ENCODE data around the gene C7orf33. TPM values are rescaled to one million over a fixed set of nuclear protein-coding genes. Genes with fewer than 3 reads are reported as not detected.

C7orf33 gene
- total and polyA plus RNA-seq, 2 of the 8 experiments (the other 6 are each of a cell fraction or from before 2014, with no cell fraction given): not detected

DNA sequence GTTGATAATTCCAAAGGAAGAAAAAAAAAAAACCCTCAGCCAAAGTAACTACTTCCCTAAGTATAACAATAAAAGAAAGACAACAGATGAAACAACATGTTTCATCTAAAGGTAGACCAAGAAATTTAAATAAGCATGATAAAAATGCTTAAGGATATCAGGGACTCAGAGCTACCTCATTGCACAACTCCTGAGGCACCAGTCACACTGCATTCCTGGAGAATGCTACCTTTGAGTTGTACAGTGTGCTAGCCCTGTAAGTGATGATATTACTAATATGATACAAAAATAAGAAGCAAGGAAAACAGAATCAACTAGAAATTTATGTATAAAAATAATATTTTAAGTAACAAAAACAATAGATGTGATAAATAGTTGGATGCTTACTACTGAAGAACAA, 29.5 kb upstream of the C7orf33 start:
- no peak overlapping the region for H4K5ac ChIP-seq (ENCODE audit: insufficient read length, low read depth, low read length)
- no peaks in the 10 kb centered on the region for H3K79me1 ChIP-seq (ENCODE audit: low read depth, low read length)
- no peaks in the 10 kb centered on the region for H3K27me3 ChIP-seq (replicated peaks in 1 of 4; ENCODE audit: control insufficient read depth in 3 of 4, extremely low read depth in 1 of 4, insufficient read depth in 3 of 4, low read length in 3 of 4)
- H2AFZ ChIP-seq (ENCODE audit: low read length): no peak overlapping the region
- H2BK15ac ChIP-seq (ENCODE audit: low read length): no peak overlapping the region
- no peak overlapping the region for H3K27ac ChIP-seq (ENCODE audit: low read depth, low read length)
- POLR2A ChIA-PET (ENCODE audit: partially characterized antibody): no interaction called here
- H3K56ac ChIP-seq (replicated peaks; ENCODE audit: insufficient read length, low read depth, low read length): no peak overlapping the region
- no peaks in the 10 kb centered on the region for H3K36me3 ChIP-seq (ENCODE audit: control insufficient read depth in 2 of 4, insufficient read depth in 4 of 4, low read length in 3 of 4)
- no peak overlapping the region for H2AK5ac ChIP-seq (ENCODE audit: low read depth, low read length)
- H3K9ac ChIP-seq (replicated peaks in 1 of 4; ENCODE audit: extremely low read depth in 1 of 4, low read depth in 3 of 4, low read length in 3 of 4): no peak overlapping the region
- no peaks in the 10 kb centered on the region; a peak in 1 of 7 replicates for H3K4me1 ChIP-seq (replicated peaks in 1 of 4; ENCODE audit: control insufficient read depth in 3 of 4, insufficient read depth in 4 of 4, low read length in 3 of 4)
- 0 out of 2 replicates have a peak, but pooled peaks cover 2% of the 10 kb centered on the region for H3K23me2 ChIP-seq (ENCODE audit: low read depth, low read length)
- H2BK12ac ChIP-seq (ENCODE audit: low read depth, low read length): no peak overlapping the region
- H4K91ac ChIP-seq (replicated peaks; ENCODE audit: insufficient read length, low read length): no peak overlapping the region
- H4K8ac ChIP-seq (ENCODE audit: extremely low read depth, insufficient read depth, low read length): no peak overlapping the region
- H3K79me2 ChIP-seq (ENCODE audit: control insufficient read depth in 1 of 2, insufficient read depth in 2 of 2, low read length in 2 of 2): no peaks in the 10 kb centered on the region
- no peak overlapping the region for H3K23ac ChIP-seq (ENCODE audit: insufficient read length)
- H2BK5ac ChIP-seq (ENCODE audit: low read depth, low read length): no peak overlapping the region
- no peak for DNase-seq (ENCODE audit: low read depth in 1 of 2, low spot score in 2 of 2)
- CTCF ChIA-PET (ENCODE audit: partially characterized antibody): interaction anchor here (0.6 to 2.3 kb wide), 4 partner anchors 9 to 472 kb away, joined by 3 to 6 read pairs (median 5); no protein-coding TSS in a partner anchor
- H3K18ac ChIP-seq (ENCODE audit: extremely low read depth, low read length): no peak overlapping the region
- H3K9me3 ChIP-seq (ENCODE audit: insufficient read depth in 2 of 2, low read depth in 1 of 2, low read length in 1 of 2): peaks cover 0 to 1% of the 10 kb centered on the region in 2 experiments; a peak in 1 of 4 replicates
- no peak for FAIRE-seq
- H3K14ac ChIP-seq (ENCODE audit: insufficient read length): no peak overlapping the region
- no peaks in the 10 kb centered on the region for H4K20me1 ChIP-seq (replicated peaks in 1 of 2; ENCODE audit: control insufficient read depth in 1 of 2, insufficient read depth in 2 of 2, low read length in 2 of 2)
- no peak overlapping the region for H3K4ac ChIP-seq (replicated peaks; ENCODE audit: insufficient read length, low read depth, low read length)
- H3K4me2 ChIP-seq (ENCODE audit: insufficient read depth in 1 of 2, low read depth in 2 of 2, low read length in 2 of 2): no peak overlapping the region
- no peak overlapping the region for H2BK120ac ChIP-seq (replicated peaks; ENCODE audit: low read depth, low read length)
- no peak overlapping the region for H3K4me3 ChIP-seq (ENCODE audit: extremely low read depth in 1 of 4, insufficient read depth in 2 of 4, low read depth in 3 of 4, low read length in 4 of 4)
- no peak overlapping the region for H2BK20ac ChIP-seq (ENCODE audit: low read length)
- TF ChIP-seq, protein P1, sequence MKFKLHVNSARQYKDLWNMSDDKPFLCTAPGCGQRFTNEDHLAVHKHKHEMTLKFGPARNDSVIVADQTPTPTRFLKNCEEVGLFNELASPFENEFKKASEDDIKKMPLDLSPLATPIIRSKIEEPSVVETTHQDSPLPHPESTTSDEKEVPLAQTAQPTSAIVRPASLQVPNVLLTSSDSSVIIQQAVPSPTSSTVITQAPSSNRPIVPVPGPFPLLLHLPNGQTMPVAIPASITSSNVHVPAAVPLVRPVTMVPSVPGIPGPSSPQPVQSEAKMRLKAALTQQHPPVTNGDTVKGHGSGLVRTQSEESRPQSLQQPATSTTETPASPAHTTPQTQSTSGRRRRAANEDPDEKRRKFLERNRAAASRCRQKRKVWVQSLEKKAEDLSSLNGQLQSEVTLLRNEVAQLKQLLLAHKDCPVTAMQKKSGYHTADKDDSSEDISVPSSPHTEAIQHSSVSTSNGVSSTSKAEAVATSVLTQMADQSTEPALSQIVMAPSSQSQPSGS (IDR thresholded peaks at IDR 0.05; ENCODE audit: low read length): no peak
- TF ChIP-seq CBX8 (IDR thresholded peaks at IDR 0.05; ENCODE audit: borderline replicate concordance, low read depth, low read length): no peak
- no peak for TF ChIP-seq EZH2 (IDR thresholded peaks at IDR 0.05; ENCODE audit: low read depth, low read length, severe bottlenecking)
- TF ChIP-seq YY1 (IDR thresholded peaks at IDR 0.05; ENCODE audit: low read depth, low read length): no peak
- no peak for TF ChIP-seq EP300 (IDR thresholded peaks at IDR 0.05; ENCODE audit: borderline replicate concordance in 1 of 2, low read depth in 2 of 2, low read length in 2 of 2)
- no peak for TF ChIP-seq JUN (IDR thresholded peaks at IDR 0.05; ENCODE audit: low read depth, low read length)
- no peak for TF ChIP-seq TAF1 (IDR thresholded peaks at IDR 0.05; ENCODE audit: low read depth, low read length)
- no peak for TF ChIP-seq CHD2 (IDR thresholded peaks at IDR 0.05; ENCODE audit: low read length)
- TF ChIP-seq SIX5 (IDR thresholded peaks at IDR 0.05; ENCODE audit: low read depth, low read length): no peak
- TF ChIP-seq CEBPB (IDR thresholded peaks at IDR 0.05; ENCODE audit: low read depth, low read length): no peak
- TF ChIP-seq NRF1 (IDR thresholded peaks at IDR 0.05; ENCODE audit: low read depth, low read length): no peak
- TF ChIP-seq BCL11A (IDR thresholded peaks at IDR 0.05; ENCODE audit: low read depth in 2 of 2, low read length in 2 of 2): no peak

Measured in H1 (cell line).